Heart left ventricle (tissue), 13 donors: ENCODE measurements around the gene CD151.

ENCODE experiments used
- CTCF ChIP-seq, 12 donors: fragments of 200-600 bp; sonication (generic) in 4 of 12; IDR thresholded peaks; one replicate each; pipeline versions ENCODE4 v1.5.0 to v1.8.0; 2018 to 2022; ENCODE audit warnings: antibody characterized with exemption in 12 of 12, mild to moderate bottlenecking in 5 of 12
- POLR2A ChIP-seq, 2 donors: fragments of 450-650 bp; IDR thresholded peaks; one replicate each; pipeline ENCODE4 v1.6.1; 2017; ENCODE audit warnings: antibody characterized with exemption in 2 of 2, mild to moderate bottlenecking in 2 of 2, moderate library complexity in 2 of 2
- donor health status: ischemic (EF 13 %, LVEDD 7.1; RV severe dilation, severe dysfunction).
- donor health status: DM: no; HTN: yes; CAD: no.
- donor health status: DM: no; HTN: no; CAD: no.
- donor health status: ischemic (EF 25% LVEDD 6.9; RV normal size, moderate dysfunction).
- donor health status: ischemic (EF 25% LVEDD 5.7; RV mildly dilated, moderate dysfunction).
- donor health status: ischemic (EF 35%, LVEDD 5.7; RV mildly dilated, moderate dysfunction).
- donor health status: nonischemic (EF 11% LVEDD 7.7; RV severe dilation, severe dysfunction).
- donor health status: DM: yes; HTN: yes; CAD: no.
- donor health status: PGD.
- donor health status: ischemic (EF 29% LVEDD 5.4; RV normal size, mild dysfunction).
- donor health status: nonischemic (EF 23%, LVEDD 6.1; RV moderate dilation, normal function).

DNA sequence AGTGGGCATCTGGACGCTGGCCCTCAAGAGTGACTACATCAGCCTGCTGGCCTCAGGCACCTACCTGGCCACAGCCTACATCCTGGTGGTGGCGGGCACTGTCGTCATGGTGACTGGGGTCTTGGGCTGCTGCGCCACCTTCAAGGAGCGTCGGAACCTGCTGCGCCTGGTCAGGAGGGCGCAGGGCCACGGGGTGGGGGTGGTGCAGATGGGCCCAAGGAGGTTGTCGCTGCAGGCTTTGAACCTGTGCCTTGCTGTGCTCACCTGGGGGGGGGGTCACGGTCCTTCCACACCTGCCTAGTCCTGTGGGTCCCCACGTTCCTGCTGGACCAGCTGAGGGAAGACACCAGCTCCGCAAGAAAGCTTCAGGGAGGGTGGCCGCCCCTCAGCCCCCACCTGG, 3.5 kb downstream of the CD151 start:
- TF ChIP-seq CTCF (IDR thresholded peaks at IDR 0.05) = no peak
- no peak for TF ChIP-seq POLR2A (IDR thresholded peaks at IDR 0.05)
